ENCODE measurements around the gene DTWD2.

DNA sequence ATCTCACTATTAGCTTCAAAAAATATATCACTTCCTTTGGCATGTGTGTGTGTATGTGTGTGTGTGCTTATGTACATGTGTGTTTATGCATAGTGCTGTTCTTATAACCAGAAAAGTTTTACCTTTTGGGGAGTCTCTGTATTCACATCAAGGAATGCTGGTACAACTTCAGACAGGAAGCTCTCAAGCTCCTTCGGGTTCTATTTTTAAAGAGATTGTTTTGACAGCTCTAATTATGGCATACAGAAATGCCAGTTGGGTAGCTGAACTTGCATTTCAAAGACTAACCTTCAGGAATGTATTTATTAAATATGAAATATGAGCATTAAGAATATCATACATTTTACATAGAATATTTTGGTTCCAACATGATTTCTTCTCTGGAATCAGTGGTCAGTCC, 163.1 kb downstream of the DTWD2 start:
- TF ChIP-seq, protein P1, sequence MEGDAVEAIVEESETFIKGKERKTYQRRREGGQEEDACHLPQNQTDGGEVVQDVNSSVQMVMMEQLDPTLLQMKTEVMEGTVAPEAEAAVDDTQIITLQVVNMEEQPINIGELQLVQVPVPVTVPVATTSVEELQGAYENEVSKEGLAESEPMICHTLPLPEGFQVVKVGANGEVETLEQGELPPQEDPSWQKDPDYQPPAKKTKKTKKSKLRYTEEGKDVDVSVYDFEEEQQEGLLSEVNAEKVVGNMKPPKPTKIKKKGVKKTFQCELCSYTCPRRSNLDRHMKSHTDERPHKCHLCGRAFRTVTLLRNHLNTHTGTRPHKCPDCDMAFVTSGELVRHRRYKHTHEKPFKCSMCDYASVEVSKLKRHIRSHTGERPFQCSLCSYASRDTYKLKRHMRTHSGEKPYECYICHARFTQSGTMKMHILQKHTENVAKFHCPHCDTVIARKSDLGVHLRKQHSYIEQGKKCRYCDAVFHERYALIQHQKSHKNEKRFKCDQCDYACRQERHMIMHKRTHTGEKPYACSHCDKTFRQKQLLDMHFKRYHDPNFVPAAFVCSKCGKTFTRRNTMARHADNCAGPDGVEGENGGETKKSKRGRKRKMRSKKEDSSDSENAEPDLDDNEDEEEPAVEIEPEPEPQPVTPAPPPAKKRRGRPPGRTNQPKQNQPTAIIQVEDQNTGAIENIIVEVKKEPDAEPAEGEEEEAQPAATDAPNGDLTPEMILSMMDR (conservative IDR thresholded peaks at IDR 0.05), result no peak
- TF ChIP-seq EZH2 (IDR thresholded peaks at IDR 0.05; ENCODE audit: low read depth), result no peak
